ENCODE measurements around the gene TMPRSS11F. TPM values are rescaled to one million over a fixed set of nuclear protein-coding genes. Genes with fewer than 3 reads are reported as not detected.
"Not testable (repeated sequence)": the region's sequence is repeated elsewhere in the genome, so short reads cannot be mapped to it uniquely, and the experiment has no call there.

The TMPRSS11F gene
- not detected for total RNA-seq
- long read RNA-seq: 0 reads

DNA sequence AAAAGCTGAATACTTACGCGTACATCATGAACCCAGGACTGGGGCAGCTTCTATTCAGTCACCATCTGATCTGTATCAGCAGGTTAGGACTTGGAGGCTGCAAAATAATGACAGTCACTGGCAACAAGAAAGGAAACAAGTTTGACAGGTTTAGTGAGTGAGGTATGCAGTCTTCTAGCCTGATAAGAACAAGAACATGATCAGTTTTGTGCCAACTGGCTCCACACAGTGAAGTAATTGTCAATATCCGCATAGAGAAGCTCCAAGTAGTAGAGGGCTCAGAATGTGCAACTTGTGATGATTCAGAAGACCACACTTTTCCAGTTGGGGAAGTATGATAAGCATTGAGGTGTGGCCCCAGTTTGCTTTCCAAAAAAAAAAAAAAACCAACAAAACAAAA lies at the start of gene TMPRSS11F:
Gene TMPRSS11F, minus strand, starts transcription at position 77 of the 400 bp plus-strand sequence. Its CDS starts 49 bp downstream, at position 28.
- DNase-seq: no peak
- intact Hi-C loops (cut with micrococcal nuclease): no loop called here
- no peak for ATAC-seq

DNA sequence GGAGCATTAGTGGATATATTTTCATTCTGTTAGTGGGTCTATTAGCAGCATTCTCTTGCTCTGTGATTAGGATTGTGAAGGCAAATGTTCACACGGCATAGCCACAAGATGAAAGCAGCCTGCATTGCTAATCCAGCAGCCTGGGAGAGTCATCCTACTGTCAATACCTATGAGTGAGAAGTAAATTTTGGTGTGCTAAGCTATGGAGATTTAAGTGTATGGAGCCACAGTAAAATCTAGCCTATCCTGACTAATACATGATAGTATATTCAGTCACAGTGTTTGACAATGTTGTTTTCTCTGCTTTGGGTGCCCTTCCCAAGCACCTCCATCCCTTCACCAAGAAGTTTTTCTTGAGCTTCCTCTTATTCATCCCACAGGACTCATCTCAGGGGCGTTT lies 47.2 kb upstream of the TMPRSS11F start:
- intact Hi-C loops (cut with micrococcal nuclease): no loop called here
- ATAC-seq (no peak), DNase-seq (no peak)

DNA sequence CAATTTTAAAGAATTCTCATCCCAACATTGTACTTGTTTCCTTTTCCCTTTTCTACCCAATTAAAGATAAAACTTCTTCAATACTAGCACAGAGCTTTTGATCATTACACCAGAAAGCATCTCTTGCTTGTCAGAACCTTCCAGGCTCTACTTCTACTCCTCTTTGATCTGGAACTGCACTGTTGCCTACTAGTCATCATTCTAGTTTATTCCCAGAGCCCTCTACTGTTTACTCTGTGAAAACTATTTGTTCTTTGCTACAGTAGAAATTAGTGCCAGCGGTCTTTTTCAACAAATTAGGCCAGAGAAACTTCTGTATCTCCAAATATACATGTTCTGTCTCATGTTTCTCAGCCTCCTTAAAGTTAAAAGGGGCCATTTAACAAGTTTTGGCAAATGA lies 46.8 kb upstream of the TMPRSS11F start:
- no peak for DNase-seq
- no peak for ATAC-seq
- intact Hi-C loops (cut with micrococcal nuclease): no loop called here

DNA sequence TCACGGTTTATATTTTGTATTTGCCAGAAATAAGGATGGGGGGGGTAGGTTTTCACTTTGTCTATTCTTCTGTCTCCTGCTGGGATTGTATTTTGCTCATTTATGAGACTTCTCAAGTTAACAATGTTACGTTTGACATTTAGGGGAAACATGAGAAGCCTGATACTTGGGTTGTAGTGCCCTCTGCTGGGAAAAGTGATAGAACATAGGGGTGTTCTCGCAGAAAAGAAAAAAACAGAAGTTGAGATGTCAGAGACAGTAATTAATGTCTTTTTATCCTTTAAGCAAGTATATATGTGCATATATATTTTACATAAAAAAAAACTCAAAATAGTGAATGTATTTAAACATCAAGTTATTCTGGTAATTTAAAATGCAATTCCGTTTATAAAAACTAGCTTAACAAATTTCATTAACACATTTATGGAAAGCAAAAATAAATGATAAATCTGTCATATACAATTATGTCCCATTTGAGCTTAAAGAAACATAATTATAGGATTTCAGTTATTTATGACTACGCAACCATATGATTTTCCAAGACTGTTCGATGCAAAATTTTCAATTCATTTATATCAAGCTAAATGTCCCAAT lies 46.0 kb upstream of the TMPRSS11F start:
- ATAC-seq (no peak), DNase-seq (no peak)
- intact Hi-C loops (cut with micrococcal nuclease): no loop called here

DNA sequence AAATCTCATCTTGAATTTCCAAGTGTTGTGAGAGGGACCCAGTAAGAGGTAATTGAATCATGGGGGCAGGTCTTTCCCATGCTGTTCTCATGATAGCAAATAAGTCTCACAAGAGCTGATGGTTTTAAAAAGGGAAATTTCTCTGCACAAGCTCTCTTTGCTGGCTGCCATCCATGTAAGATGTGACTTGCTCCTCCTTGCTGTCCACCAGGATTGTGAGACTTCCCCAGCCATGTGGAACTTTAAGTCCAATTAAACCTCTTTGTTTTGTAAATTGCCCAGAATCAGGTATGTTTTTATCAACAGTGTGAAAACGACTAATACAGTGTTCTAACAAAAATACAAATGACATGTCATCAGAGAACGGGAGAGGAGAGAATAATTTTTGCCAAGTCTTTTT lies 44.7 kb upstream of the TMPRSS11F start:
- ATAC-seq; intact Hi-C loops (cut with micrococcal nuclease); DNase-seq: not testable (repeated sequence)

DNA sequence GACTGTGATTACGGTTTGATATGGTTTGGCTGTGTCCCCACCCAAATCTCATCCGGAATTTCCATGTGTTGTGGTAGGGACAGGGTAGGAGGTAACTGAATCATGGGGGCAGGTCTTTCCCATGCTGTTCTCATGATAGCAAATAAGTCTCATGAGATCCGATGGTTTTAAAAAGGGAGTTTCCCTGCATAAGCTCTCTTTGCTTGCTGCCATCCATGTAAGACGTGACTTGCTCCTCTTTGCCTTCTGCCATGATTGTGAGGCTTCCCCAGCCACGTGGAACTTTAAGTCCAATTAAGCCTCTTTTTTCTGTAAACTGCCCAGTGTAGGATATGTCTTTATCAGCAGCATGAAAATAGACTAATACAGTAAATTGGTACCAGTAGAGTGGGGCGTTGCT lies 42.5 kb upstream of the TMPRSS11F start:
- DNase-seq; ATAC-seq; intact Hi-C loops (cut with micrococcal nuclease): not testable (repeated sequence)

DNA sequence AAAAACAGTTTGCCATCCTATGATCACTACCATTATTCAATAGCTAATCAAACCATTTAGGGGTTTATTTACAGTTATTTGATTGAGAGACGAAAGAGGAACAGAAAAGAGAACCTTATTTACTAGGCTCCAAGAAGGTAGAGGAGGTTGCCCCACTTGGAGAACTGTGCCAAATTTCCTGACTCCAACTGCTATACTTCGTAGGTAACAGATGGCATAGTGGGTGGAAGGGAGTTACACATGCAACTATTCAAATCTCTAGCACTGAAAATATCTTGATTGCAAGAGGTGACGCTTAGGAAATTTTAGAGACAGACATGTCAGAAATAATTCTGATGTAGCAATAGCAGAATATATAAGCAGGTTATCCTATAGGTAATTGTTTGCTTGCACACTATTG lies 38.0 kb upstream of the TMPRSS11F start:
- ATAC-seq (no peak), DNase-seq (no peak)
- intact Hi-C loops (cut with micrococcal nuclease): no loop called here

DNA sequence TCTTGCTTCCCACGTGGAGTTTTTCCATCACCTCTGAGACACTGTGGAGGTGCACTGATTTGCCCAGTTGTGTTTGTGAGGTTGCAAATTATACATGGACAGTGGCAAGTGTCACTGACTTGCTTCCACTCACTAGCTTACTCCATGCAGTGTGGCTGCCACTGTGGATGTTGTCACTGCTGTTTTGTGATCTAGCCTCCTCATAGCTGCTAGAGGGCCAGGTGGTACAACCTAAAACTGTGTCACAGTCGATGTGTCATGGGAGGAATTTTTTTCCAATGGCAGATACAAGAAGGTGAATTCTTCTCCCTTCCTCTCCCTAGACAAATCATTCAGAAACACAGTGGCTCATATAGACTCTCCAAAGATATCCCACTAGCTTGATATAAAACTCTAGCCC lies 37.5 kb upstream of the TMPRSS11F start:
- DNase-seq: no peak
- intact Hi-C loops (cut with micrococcal nuclease): no loop called here
- ATAC-seq: no peak

DNA sequence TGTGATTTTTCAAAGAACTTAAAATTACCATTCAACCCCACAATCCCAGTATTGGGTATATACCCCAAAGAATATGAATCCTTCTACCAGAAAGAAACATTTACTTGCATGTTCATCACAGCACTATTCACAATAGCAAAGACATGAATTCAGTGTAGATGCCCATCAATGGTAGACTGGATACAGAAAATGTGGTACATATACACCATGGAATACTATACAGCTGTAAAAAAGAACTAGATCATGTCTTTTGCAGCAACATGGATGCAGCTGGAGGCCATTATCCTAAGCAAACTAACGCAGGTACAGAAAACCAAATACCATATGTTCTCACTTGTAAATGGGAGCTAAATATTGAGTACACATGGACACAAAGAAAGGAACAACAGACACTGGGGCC lies 34.1 kb upstream of the TMPRSS11F start:
- intact Hi-C loops (cut with micrococcal nuclease): no loop called here
- ATAC-seq (no peak), DNase-seq (no peak)

DNA sequence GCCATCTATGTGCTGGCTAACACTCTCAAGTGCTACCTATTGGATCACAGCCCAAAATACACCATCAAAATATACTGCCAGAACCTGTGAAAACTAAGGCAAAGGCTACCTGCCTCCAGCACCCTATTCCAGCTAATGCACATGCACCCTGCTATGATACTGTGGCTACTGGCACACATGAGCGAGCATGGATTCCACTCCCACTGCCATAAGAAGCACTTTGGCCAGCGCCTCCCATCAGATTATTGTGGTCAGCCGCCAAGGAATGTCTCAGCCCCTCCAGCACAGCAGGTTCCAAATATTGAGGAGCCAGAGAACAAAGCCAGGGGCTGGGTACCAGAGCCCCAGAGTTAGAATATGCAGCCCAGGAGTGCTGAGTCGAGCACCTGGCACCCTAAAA lies 32.5 kb upstream of the TMPRSS11F start:
- no peak for ATAC-seq
- intact Hi-C loops (cut with micrococcal nuclease): no loop called here
- DNase-seq: no peak

DNA sequence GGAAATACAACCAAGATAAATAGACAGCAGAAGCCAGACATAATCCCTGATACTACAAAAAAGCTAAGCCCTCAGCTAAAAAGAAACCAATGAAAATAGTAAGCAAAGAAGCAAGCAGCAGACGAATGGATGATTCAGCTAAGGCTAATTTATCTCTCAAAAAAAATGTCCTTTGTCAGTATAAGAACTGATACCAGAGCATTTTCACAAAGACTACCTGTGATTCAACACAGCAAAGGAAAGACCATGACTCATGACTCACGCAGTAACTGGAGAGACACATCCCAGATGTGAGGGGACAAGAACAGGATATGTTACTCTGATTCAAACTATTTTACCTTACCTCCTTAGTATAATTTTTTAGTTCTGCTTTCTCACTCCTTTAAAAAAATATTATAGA lies 22.7 kb upstream of the TMPRSS11F start:
- DNase-seq: no peak
- intact Hi-C loops (cut with micrococcal nuclease): no loop called here
- no peak for ATAC-seq

DNA sequence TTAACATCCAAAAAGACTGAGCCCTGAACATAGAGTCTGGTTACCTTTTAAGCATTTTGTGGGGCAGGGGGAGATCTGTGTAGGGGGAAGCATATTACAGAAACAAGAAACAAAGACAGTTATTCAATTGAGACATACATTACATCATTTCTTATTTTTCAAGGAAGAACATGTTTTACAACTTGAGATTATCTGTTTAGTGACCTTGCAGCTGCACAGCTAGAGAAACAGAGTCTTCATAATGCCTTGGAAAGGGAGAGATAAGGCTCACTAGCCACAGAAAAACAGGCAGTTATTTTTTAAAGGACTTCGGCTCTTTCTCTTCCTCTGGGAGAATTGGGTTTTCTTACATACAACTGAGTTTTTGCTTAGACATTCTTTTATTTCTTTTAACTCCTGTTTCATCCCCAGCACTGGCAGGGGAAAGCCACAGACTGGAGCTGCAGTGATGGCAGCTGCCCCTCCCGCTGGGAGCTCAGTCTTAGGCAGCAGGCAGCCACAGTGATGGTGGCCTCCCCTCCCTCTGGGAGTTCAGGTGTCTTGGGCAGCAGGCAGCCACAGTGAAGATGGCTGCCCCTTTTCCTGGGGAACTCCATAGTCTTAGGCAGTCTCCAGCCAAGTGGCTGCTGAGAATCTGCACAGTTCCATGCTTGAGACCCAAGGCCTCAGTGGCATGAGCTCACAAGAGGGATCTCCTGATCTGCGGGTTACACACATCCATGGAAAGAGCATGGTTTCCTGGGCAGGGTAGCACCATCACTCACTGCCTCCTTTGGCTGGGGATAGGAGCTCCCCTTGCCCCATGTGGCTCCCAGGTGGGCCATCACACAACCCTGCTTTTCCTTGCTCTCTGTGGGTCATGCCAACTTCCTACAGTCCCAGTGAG lies 19.4 kb upstream of the TMPRSS11F start:
- no peak for ATAC-seq
- intact Hi-C loops (cut with micrococcal nuclease): no loop called here
- DNase-seq: no peak

DNA sequence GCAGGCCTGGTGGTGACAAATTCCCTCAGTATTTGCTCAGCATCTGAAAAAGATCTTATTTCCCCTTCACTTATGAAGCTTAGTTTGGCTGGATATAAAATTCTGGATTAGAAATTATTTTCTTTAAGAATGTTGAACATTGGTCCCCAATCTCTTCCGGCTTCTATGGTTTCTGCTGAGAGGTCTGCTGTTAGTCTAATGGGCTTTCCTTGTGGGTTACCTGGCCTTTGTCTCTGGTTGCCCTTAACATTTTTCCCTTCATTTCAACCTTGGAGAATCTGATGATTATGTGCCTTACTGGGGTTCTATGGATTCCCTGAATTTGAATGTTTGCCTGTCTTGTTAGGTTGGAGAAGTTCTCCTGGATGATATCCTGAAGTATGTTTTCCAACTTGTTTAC lies 17.4 kb upstream of the TMPRSS11F start:
- ATAC-seq (no peak), DNase-seq (no peak)
- intact Hi-C loops (cut with micrococcal nuclease): no loop called here

DNA sequence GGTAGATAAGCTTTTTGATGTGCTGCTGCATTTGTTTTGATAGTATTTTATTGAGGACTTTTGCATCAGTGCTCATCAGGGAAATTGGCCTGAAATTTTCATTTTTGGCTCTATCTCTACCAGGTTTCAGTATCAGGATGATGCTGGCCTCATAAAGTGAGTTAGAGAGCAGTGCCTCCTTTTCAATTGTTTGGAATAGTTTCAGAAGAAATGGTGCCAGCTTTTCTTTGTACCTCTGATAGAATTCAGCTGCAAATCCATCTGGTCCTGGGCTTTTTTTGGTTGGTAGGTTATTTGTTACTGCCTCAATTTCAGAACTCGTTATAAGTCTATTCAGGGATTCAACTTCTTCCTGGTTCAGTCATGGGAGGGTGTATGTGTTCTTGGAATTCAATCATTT lies 15.6 kb upstream of the TMPRSS11F start:
- ATAC-seq (no peak), DNase-seq (no peak)
- intact Hi-C loops (cut with micrococcal nuclease): no loop called here

DNA sequence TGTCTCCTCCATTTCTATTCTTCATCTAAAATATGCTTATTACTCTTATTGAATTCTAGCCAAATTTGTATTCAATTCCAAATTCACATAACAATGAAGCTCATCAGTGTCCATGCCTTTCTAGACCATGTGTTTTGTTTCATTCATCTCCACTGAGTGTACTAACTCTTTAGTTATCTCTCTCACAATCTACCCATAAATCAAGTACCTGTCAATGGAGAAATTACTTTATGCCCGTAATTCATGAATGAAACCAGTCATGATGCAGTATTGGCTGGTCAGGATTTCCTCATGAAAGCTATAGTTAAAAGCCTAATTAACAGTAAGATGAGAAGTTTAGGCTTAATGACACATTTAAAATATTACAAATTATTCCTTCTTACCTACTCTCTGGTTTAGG lies 12.2 kb upstream of the TMPRSS11F start:
- ATAC-seq: no peak
- no peak for DNase-seq
- intact Hi-C loops (cut with micrococcal nuclease): no loop called here

DNA sequence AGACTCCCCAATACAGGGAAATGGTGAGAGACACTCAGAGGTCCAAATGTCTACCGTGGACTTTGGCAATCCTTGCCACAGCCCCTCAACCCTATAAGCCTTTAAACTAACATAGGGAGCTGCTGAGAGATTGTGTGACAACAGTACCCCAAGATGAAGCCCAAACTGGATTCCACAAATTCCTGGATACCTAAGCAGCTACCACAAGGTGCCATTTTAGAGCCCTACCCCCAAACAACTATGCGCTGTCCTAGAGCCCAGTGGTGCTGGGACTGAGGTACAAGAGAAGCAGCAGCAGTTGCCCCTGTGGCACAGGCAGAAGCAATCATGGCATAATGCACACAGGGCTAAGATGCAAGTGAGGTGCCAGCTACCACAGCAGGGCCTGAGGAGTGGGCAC lies 2.7 kb upstream of the TMPRSS11F start:
- DNase-seq (no peak), ATAC-seq (no peak)

DNA sequence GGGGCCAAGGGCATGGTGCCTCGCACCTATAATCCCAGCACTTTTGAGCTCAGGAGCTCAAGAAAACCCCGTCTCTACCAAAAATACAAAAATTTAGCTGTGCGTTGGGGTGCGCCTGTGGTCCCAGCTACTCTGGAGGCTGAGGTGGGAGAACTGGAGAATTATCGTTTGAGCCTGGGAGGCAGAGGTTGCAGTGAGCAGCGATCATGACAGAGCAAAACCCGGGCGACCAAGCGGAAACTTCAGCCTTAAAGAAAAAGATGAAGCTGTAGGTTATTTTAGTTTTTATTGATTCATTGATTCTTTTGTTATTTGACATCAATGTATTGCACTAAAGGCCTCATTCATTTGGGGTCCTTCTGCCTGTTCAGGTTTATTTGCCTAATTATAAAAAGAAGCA lies 5.4 kb downstream of the TMPRSS11F start:
- no peak for ATAC-seq
- intact Hi-C loops (cut with micrococcal nuclease): no loop called here
- no peak for DNase-seq

More for the DNA sequence above, 2.7 kb upstream of the TMPRSS11F start:
- intact Hi-C loops (cut with micrococcal nuclease): no loop called here

DNA sequence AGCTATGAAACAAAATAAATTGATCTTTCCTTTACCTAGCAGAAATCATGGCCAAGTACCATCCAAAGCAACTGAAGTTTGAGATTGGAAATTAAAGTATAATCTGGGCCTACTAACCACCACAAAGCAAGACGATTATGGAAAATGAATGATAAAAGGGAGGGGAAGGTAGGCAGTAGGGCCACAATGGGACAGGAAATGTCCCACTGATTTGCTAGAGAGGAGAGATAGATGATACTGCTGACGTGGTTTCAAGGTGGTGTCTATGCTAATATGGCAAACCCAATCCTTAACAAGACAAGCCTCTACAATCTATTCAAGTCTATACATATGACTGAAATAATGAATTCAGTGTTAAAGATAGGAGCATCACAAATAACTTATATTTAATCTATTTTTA lies 6.1 kb downstream of the TMPRSS11F start:
- intact Hi-C loops (cut with micrococcal nuclease): no loop called here
- no peak for DNase-seq
- no peak for ATAC-seq

DNA sequence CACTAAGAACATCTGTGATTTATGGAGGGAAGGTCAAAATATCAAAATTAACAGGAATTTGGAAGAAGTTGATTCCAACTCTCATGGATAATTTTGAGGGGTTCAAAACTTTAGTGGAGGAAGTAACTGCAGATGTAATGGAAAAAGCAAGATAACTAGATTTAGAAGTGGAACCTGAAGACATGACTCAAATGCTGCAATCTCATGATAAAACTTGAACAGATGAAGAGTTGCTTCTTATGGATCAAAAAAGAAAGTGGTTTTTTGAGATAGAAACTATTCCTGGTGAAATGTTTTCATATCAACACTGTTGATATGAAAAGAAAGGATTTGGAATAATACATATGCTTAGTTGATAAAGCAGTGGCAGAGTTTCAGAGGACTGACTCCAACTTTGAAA lies 9.7 kb downstream of the TMPRSS11F start:
- intact Hi-C loops (cut with micrococcal nuclease): no loop called here
- DNase-seq: no peak
- no peak for ATAC-seq

DNA sequence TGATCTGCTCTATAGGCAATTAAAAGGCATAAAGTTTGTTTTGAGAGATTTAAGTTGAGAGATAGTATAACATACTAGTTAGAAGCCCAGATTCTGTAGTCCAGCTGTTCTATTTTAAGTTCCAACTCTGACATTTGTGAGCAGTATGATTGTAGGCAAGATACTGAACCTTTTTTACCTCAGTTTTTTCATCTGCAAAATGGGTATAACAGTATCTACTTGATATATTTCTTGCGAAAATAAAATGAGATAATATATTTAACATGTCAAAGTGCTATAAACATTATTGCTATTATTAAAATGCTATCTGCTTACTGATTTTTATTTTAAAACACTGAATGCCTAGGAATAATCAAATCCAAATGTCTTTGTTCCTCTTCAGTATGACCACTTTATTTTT lies 19.2 kb downstream of the TMPRSS11F start:
- ATAC-seq (no peak), DNase-seq (no peak)
- intact Hi-C loops (cut with micrococcal nuclease): no loop called here

DNA sequence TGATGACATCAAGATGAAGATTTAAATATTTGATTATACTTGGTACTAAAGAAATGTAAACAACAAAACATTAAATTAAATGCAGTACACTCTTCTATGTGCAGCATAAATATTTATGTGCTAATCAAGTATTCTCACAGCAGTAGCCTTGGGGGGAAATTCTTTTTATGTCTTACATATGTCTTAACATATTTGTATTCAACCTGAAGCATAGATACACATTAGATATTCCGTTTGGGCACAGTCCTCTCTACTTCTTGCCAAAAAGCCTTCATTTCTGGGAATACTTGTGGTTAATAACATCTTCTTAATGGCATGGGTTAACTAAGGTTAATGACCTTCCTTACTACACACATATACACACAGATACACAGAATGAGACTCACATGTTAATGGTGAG lies 19.8 kb downstream of the TMPRSS11F start:
- intact Hi-C loops (cut with micrococcal nuclease): no loop called here
- ATAC-seq (no peak), DNase-seq (no peak)
